ENCODE measurements around the gene GM2A.
"Not testable (repeated sequence)": the region's sequence is repeated elsewhere in the genome, so short reads cannot be mapped to it uniquely, and the experiment has no call there.

Gene GM2A

DNA sequence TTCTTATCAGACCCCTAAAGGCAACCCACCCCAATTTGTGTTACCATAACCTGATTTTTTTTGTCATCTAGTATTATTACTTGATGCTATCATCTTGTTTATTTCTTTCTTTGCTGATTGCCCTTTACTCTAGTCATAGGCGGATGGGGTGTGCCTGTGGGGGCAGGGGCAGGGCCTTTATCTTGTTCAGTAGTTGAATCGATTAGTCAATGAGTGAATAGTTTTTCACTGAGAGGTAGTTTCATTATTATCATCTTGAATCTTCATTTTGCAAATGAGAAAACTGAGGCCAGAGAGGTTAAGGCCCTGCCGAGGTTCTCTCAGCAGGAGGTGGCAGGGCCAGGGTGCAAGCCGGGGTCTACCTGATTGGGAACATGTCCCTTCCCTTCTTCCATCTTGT, 9.4 kb upstream of the GM2A start:
- no peak overlapping the region for H3K27ac ChIP-seq (ENCODE audit: low read length)
- no peaks in the 10 kb centered on the region for H3K27me3 ChIP-seq (ENCODE audit: control insufficient read depth, insufficient read depth, low read length)
- no peak overlapping the region for H3K4me3 ChIP-seq (ENCODE audit: low read length)

DNA sequence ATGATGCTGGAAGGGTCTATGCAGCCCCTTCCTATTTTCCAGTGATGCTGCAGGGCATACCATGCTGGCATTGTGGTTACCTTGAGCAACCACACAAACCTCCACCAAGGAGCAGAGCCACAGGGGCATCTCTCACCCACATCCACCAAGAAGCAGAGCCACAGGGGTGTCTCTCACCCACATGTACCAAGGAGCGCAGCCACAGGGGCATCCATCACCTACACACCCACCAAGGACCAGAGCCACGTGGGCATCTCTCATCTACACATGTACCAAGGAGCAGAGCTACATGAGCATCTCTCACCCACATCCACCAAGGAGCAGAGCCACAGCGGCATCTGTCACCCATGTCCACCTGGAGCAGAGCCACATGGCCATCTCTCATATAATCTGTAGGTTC, 8.8 kb upstream of the GM2A start:
- Histone ChIP-seq H3K4me3 (ENCODE audit: low read length) (no peak overlapping the region), H3K27ac (ENCODE audit: low read length) (no peak overlapping the region), H3K27me3 (ENCODE audit: control insufficient read depth, insufficient read depth, low read length) (no peaks in the 10 kb centered on the region), H3K9ac (ENCODE audit: low read length) (no peak overlapping the region), H3K4me1 (ENCODE audit: control insufficient read depth, low read depth, low read length) (peaks cover 8% of the 10 kb centered on the region), H3K9me3 (ENCODE audit: control insufficient read depth, low read depth, low read length) (no peaks in the 10 kb centered on the region), H3K36me3 (ENCODE audit: control insufficient read depth, low read depth, low read length) (no peaks in the 10 kb centered on the region)

More for the DNA sequence above, 9.4 kb upstream of the GM2A start:
- H3K9me3 ChIP-seq (ENCODE audit: control insufficient read depth, low read depth, low read length): no peaks in the 10 kb centered on the region
- H3K4me1 ChIP-seq (ENCODE audit: control insufficient read depth, low read depth, low read length): peaks cover 13% of the 10 kb centered on the region
- no peak overlapping the region for H3K9ac ChIP-seq (ENCODE audit: low read length)
- H3K36me3 ChIP-seq (ENCODE audit: control insufficient read depth, low read depth, low read length): no peaks in the 10 kb centered on the region

DNA sequence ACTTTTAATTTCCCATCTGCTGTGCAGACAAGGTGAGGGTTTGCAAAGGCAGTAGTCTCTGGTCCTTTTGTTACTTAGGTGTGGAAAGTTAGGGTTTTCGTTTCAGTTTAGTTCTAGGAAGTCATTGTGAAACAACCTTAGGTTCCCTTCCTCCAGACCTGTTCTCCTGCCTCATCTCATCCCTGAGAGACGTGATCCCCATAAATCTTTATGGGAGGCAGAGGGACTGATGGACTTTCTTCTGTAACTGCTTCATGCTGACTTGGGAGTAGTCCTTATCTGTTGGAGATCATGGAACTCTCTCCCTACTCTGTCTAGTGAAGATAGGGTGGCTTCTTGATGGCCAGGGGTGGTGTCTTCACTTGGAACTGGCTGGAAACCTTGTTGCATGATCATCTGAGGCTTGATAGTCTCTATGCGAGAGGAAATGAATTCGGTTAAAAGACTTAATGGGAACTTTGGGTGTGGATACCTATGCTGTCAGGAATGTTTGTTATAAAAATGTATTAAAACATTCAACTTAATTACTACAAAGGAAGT, 7.2 kb upstream of the GM2A start:
- H3K4me1 ChIP-seq (ENCODE audit: control insufficient read depth, low read depth, low read length): peaks cover 8% of the 10 kb centered on the region
- H3K9ac ChIP-seq (ENCODE audit: low read length): no peak overlapping the region

DNA sequence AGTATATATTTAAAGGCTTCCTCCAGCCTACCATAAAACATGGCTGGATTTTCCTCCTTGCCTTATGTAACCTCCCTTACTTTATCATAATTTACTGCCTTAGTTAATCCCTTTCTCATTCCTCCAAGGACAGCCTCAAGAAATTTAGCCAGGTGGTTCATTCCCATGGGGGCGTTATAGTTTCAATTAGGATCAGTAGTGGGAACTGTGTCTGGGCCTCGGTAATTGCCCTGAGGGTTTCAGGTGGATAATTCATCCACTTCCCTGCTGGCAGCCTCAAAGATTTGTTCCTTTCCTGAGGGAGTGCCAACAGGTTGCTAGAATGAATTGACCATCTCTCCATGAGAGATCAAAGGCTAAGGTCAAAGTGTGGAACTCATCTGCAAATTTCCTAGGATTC, 4.3 kb upstream of the GM2A start:
- peaks cover 8% of the 10 kb centered on the region for H3K4me1 ChIP-seq (ENCODE audit: control insufficient read depth, low read depth, low read length)
- H3K4me3 ChIP-seq (ENCODE audit: low read length): no peak overlapping the region
- H3K36me3 ChIP-seq (ENCODE audit: control insufficient read depth, low read depth, low read length): no peaks in the 10 kb centered on the region
- H3K9ac ChIP-seq (ENCODE audit: low read length): no peak overlapping the region
- no peak overlapping the region for H3K27ac ChIP-seq (ENCODE audit: low read length)
- H3K9me3 ChIP-seq (ENCODE audit: control insufficient read depth, low read depth, low read length): no peaks in the 10 kb centered on the region
- no peaks in the 10 kb centered on the region for H3K27me3 ChIP-seq (ENCODE audit: control insufficient read depth, insufficient read depth, low read length)

More for the DNA sequence above, 7.2 kb upstream of the GM2A start:
- Histone ChIP-seq H3K27ac (ENCODE audit: low read length) (no peak overlapping the region), H3K27me3 (ENCODE audit: control insufficient read depth, insufficient read depth, low read length) (no peaks in the 10 kb centered on the region), H3K9me3 (ENCODE audit: control insufficient read depth, low read depth, low read length) (no peaks in the 10 kb centered on the region), H3K36me3 (ENCODE audit: control insufficient read depth, low read depth, low read length) (no peaks in the 10 kb centered on the region), H3K4me3 (ENCODE audit: low read length) (no peak overlapping the region)

DNA sequence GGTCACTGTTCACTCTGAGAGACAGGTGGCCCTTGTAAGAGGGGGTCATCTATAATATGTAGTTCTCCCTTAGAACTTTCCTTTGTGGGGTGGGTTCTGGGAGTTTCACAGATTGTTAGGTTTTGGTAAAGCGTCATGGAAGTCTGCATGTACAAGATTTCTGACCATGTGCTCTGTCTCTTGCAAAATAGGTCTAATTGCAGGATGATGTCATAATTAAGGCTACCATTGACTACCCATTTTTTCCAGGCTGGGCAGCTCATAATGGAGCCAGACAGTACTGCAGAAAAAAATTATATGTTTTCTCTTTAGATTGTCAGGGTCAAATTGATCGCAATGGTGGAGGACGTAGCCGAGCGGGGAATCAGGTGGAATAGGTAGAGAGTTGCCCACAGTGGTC, 3.7 kb upstream of the GM2A start:
- Histone ChIP-seq H3K4me3 (ENCODE audit: low read length) (no peak overlapping the region), H3K4me1 (ENCODE audit: control insufficient read depth, low read depth, low read length) (peaks cover 13% of the 10 kb centered on the region), H3K27me3 (ENCODE audit: control insufficient read depth, insufficient read depth, low read length) (no peaks in the 10 kb centered on the region), H3K36me3 (ENCODE audit: control insufficient read depth, low read depth, low read length) (no peaks in the 10 kb centered on the region), H3K9ac (ENCODE audit: low read length) (no peak overlapping the region), H3K9me3 (ENCODE audit: control insufficient read depth, low read depth, low read length) (no peaks in the 10 kb centered on the region), H3K27ac (ENCODE audit: low read length) (no peak overlapping the region)

GRCh38 chr5:151250346-151251000, 2.5 kb upstream of the GM2A start:
- no peak overlapping the region for H3K27ac ChIP-seq (ENCODE audit: low read length)

DNA sequence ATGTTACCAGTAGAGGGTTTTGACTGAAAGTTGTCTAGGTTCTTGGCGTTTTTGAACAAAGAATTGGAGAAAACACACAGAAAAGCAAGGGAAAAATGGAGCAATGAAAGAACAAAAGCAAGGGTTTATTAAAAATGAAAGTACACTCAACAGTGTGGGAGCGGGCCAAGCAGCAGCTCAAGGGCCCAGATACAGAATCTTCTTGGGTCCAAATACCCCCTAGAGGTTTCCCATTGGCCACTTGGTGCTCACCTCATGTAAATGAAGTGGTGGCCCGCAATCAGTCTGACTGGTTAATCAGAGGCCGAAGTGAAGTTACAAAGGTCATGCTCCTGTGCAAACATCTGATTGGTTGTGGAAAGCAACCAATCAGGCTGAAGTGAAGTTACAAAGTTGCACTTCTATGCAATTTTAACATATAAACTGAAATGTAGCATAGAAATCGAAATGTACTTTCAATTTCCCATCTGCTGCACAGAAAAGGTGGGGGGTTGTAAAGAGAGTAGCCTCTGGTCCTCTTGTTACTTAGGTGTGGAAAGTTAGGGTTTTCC, 1.9 kb upstream of the GM2A start:
- Histone ChIP-seq H3K4me3 (ENCODE audit: low read length) (no peak overlapping the region), H3K4me1 (ENCODE audit: control insufficient read depth, low read depth, low read length) (peaks cover 13% of the 10 kb centered on the region)

More at GRCh38 chr5:151250346-151251000, 2.5 kb upstream of the GM2A start:
- Histone ChIP-seq H3K9ac (ENCODE audit: low read length) (no peak overlapping the region), H3K27me3 (ENCODE audit: control insufficient read depth, insufficient read depth, low read length) (no peaks in the 10 kb centered on the region), H3K9me3 (ENCODE audit: control insufficient read depth, low read depth, low read length) (no peaks in the 10 kb centered on the region), H3K36me3 (ENCODE audit: control insufficient read depth, low read depth, low read length) (no peaks in the 10 kb centered on the region), H3K4me3 (ENCODE audit: low read length) (no peak overlapping the region), H3K4me1 (ENCODE audit: control insufficient read depth, low read depth, low read length) (peaks cover 13% of the 10 kb centered on the region)

DNA sequence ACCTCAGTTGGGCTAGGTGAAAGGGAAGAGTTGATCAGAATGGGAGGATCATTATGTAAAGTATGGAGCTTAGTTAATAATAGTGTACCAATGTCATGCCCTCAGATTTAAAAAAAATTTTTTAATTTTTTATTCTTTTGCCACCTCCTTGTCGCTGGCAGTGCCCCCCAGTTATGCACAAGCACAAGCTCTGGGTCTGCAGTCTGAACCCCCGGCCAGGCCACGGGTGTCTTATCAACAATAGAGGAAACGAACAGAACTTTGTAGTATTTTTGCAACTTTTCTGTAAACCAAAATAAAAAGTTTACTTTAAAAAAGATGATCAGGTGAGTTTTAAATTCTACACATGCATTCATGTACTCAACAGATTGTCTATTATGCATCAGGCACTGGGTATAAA, 1.4 kb upstream of the GM2A start:
- H3K9ac ChIP-seq (ENCODE audit: low read length): no peak overlapping the region
- H3K27me3 ChIP-seq (ENCODE audit: control insufficient read depth, insufficient read depth, low read length): no peaks in the 10 kb centered on the region
- H3K4me1 ChIP-seq (ENCODE audit: control insufficient read depth, low read depth, low read length): peaks cover 13% of the 10 kb centered on the region
- no peak overlapping the region for H3K27ac ChIP-seq (ENCODE audit: low read length)
- H3K36me3 ChIP-seq (ENCODE audit: control insufficient read depth, low read depth, low read length): no peaks in the 10 kb centered on the region
- H3K9me3 ChIP-seq (ENCODE audit: control insufficient read depth, low read depth, low read length): no peaks in the 10 kb centered on the region
- H3K4me3 ChIP-seq (ENCODE audit: low read length): no peak overlapping the region

More for the DNA sequence above, 1.9 kb upstream of the GM2A start:
- H3K27me3 ChIP-seq (ENCODE audit: control insufficient read depth, insufficient read depth, low read length): no peaks in the 10 kb centered on the region
- no peak overlapping the region for H3K9ac ChIP-seq (ENCODE audit: low read length)
- no peaks in the 10 kb centered on the region for H3K9me3 ChIP-seq (ENCODE audit: control insufficient read depth, low read depth, low read length)
- no peak overlapping the region for H3K27ac ChIP-seq (ENCODE audit: low read length)
- H3K36me3 ChIP-seq (ENCODE audit: control insufficient read depth, low read depth, low read length): no peaks in the 10 kb centered on the region

GRCh38 chr5:151253605-151253950, 593 bp downstream of the GM2A start:
- Histone ChIP-seq H3K27me3 (ENCODE audit: control insufficient read depth, insufficient read depth, low read length) (no peaks in the 10 kb centered on the region), H3K27ac (ENCODE audit: low read length) (no peak overlapping the region), H3K36me3 (ENCODE audit: control insufficient read depth, low read depth, low read length) (no peaks in the 10 kb centered on the region), H3K9me3 (ENCODE audit: control insufficient read depth, low read depth, low read length) (no peaks in the 10 kb centered on the region), H3K9ac (ENCODE audit: low read length) (peak overlapping the region; percentile 70), H3K4me1 (ENCODE audit: control insufficient read depth, low read depth, low read length) (peaks cover 13% of the 10 kb centered on the region), H3K4me3 (ENCODE audit: low read length) (peak overlapping the region; percentile 86)

GRCh38 chr5:151254556-151254955, 1.6 kb downstream of the GM2A start:
- no peak overlapping the region for H3K9ac ChIP-seq (ENCODE audit: low read length)
- no peaks in the 10 kb centered on the region for H3K9me3 ChIP-seq (ENCODE audit: control insufficient read depth, low read depth, low read length)
- H3K4me1 ChIP-seq (ENCODE audit: control insufficient read depth, low read depth, low read length): peaks cover 13% of the 10 kb centered on the region
- no peaks in the 10 kb centered on the region for H3K36me3 ChIP-seq (ENCODE audit: control insufficient read depth, low read depth, low read length)
- H3K27me3 ChIP-seq (ENCODE audit: control insufficient read depth, insufficient read depth, low read length): no peaks in the 10 kb centered on the region
- no peak overlapping the region for H3K27ac ChIP-seq (ENCODE audit: low read length)
- H3K4me3 ChIP-seq (ENCODE audit: low read length): no peak overlapping the region

GRCh38 chr5:151254990-151255389, 2.0 kb downstream of the GM2A start:
- H3K4me3 ChIP-seq (ENCODE audit: low read length); H3K9ac ChIP-seq (ENCODE audit: low read length); H3K27me3 ChIP-seq (ENCODE audit: control insufficient read depth, insufficient read depth, low read length); H3K27ac ChIP-seq (ENCODE audit: low read length); H3K9me3 ChIP-seq (ENCODE audit: control insufficient read depth, low read depth, low read length); H3K36me3 ChIP-seq (ENCODE audit: control insufficient read depth, low read depth, low read length): not testable (repeated sequence)
- peaks cover 13% of the 10 kb centered on the region for H3K4me1 ChIP-seq (ENCODE audit: control insufficient read depth, low read depth, low read length)

Measured in iPS-18a (cell line).